PC-3 (cell line): ENCODE data around the gene MAP3K8. TPM values are rescaled to one million over a fixed set of nuclear protein-coding genes. Genes with fewer than 3 reads are reported as not detected.
A peak's percentile ranks its signal among the peaks of the same experiment; 100 is the strongest.

Experiments
- ATAC-seq: fragments of 200-7000 bp; cut with Tn5 transposase; 2 replicates; pipeline ENCODE4 v1.9.1; 2020; ENCODE audit warnings: mild to moderate bottlenecking, moderate library complexity
- BruUV-seq: library from RNA; stranded (reverse); fragments of 400-500 nt; replicated peaks from 2 replicates; lab custom pipeline; 2021; lab: Mats Ljungman, UMichigan
- CTCF ChIA-PET: fragments of 300-600 bp; sonication (Branson Sonifier 250); formaldehyde crosslinking; loops from one replicate; lab custom pipeline; 2022; ENCODE audit warnings: antibody characterized with exemption; lab: Charles Lee
- POLR2A ChIA-PET: fragments of 300-600 bp; sonication (Branson Sonifier 250); formaldehyde crosslinking; loops from one replicate; lab custom pipeline; 2022; ENCODE audit warnings: antibody characterized with exemption; ENCODE audit not compliant: unreplicated experiment; lab: Charles Lee
- DNase-seq: peaks from one replicate; pipeline ENCODE4 v3.0.0-alpha.2; 2015
- H2AFZ ChIP-seq: fragments of 300-600 bp; sonication (generic); 2 replicates; pipeline ENCODE4 v1.6.0; 2016; ENCODE audit warnings: antibody characterized with exemption, low read length
- H3F3A ChIP-seq: fragments of 300-600 bp; sonication (generic); one replicate; pipeline ENCODE4 v1.6.0; 2017; ENCODE audit warnings: antibody characterized with exemption, low read length, control low read depth, mild to moderate bottlenecking; ENCODE audit not compliant: unreplicated experiment
- H3K27ac ChIP-seq: fragments of 300-600 bp; sonication (generic); 2 replicates; pipeline ENCODE4 v1.5.1; 2016; ENCODE audit warnings: mild to moderate bottlenecking, low read length
- H3K27me3 ChIP-seq: fragments of 300-600 bp; sonication (generic); 2 replicates; pipeline ENCODE4 v1.6.1; 2016; ENCODE audit warnings: low read length, mixed read lengths
- H3K36me3 ChIP-seq: fragments of 300-600 bp; sonication (generic); 2 replicates; pipeline ENCODE4 v1.6.1; 2016; ENCODE audit warnings: low read depth, mixed run types, low read length, mixed read lengths
- H3K4me1 ChIP-seq: fragments of 300-600 bp; sonication (generic); 2 replicates; pipeline ENCODE4 v1.5.1; 2016; ENCODE audit warnings: low read length; ENCODE audit not compliant: insufficient read depth
- H3K4me2 ChIP-seq: fragments of 300-600 bp; sonication (generic); 2 replicates; pipeline ENCODE4 v1.6.0; 2016; ENCODE audit warnings: low read length
- H3K4me3 ChIP-seq: fragments of 300-600 bp; sonication (generic); 2 replicates; pipeline ENCODE4 v1.5.1; 2016; ENCODE audit warnings: mild to moderate bottlenecking, low read length, mixed read lengths
- H3K79me2 ChIP-seq: fragments of 300-600 bp; sonication (generic); 2 replicates; pipeline ENCODE4 v1.6.1; 2017; ENCODE audit warnings: low read length, mixed read lengths
- H3K9ac ChIP-seq: fragments of 300-600 bp; sonication (generic); 2 replicates; pipeline ENCODE4 v1.6.0; 2016; ENCODE audit warnings: mild to moderate bottlenecking, low read length
- H3K9me2 ChIP-seq: fragments of 300-600 bp; sonication (generic); replicated peaks from 2 replicates; pipeline ENCODE4 v1.6.1; 2016; ENCODE audit warnings: mixed run types, low read length, mixed read lengths
- H3K9me3 ChIP-seq: fragments of 300-600 bp; sonication (generic); 2 replicates; pipeline ENCODE4 v1.6.1; 2016; ENCODE audit warnings: low read length, mixed read lengths
- H4K20me1 ChIP-seq: fragments of 300-600 bp; sonication (generic); 2 replicates; pipeline ENCODE4 v1.6.1; 2016; ENCODE audit warnings: low read length, mixed read lengths
- EZH2 ChIP-seq: fragments of 300-600 bp; sonication (generic); IDR thresholded peaks from one replicate; pipeline ENCODE4 v1.6.1; 2017; ENCODE audit warnings: antibody characterized with exemption, mild to moderate bottlenecking, low read length; ENCODE audit not compliant: unreplicated experiment
- EZH2phosphoT487 ChIP-seq: fragments of 300-600 bp; sonication (generic); IDR thresholded peaks from 2 replicates; pipeline ENCODE4 v1.6.1; 2018; ENCODE audit warnings: mild to moderate bottlenecking, antibody characterized with exemption, low read length, borderline replicate concordance
- intact Hi-C: fragments of 100-400 bp; cut with micrococcal nuclease; formaldehyde crosslinking; loops from 2 replicates; pipeline ENCODE4 v1.9.0; 2023
- total RNA-seq: library from RNA; depleted of rRNA; stranded (reverse); fragments of >200 nt; gene quantifications from 2 replicates; pipeline ENCODE4 v1.2.3, GENCODE V29; 2014
- TF ChIP-seq, protein P1 (sequence below): fragments of 300-600 bp; sonication (generic); conservative IDR thresholded peaks from 2 replicates; pipeline ENCODE4 v1.5.1; 2017; ENCODE audit warnings: antibody characterized with exemption, low read depth, mild to moderate bottlenecking, low read length

Gene MAP3K8
- total RNA-seq, 1 experiment from 2014 or later, result 6.5 TPM

DNA sequence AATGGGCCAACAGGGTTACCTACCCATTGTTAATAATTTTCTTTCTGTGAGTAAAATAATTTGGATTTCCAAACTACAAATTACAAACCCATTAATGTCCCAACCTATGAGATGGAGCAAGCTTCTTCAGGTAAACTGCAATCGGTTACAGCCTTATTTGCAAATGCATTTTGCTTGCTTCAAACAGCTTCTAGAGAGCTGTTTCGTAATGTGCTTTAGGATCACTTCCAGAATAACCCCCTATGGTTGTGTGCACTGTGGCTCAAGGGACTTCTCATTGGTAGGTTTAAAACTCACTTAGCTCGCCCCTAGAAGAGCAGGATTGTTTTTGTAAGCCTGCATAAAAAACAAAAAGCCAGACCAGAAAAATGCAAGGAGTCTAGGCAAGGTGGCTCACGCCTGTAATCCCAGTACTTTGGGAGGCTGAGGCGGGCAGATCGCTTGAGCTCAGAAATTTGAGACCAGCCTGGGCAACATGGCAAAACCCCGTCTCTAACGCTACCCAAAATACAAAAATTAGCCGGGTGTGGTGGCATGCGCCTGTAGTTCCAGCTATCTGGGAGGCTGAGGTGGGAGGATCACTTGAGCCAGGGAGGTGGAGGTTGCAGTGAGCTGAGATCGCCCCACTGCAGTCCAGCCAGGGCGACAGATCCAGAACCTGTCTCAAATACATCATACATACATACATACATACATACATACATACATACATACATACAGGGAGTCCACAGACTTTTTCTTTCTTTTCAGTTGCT is 3.3 kb upstream of the MAP3K8 start:
- peak overlapping the region; percentile 53; the same call in 1 of the 2 replicates for H3K4me2 ChIP-seq
- intact Hi-C loops, result no loop called here
- H3K9ac ChIP-seq, result peak overlapping the region; percentile 22; the same call in 1 of the 2 replicates
- H3K9me2 ChIP-seq, result no peaks in the 10 kb centered on the region
- H2AFZ ChIP-seq, result no peak overlapping the region
- H3K79me2 ChIP-seq, result peaks cover 16% of the 10 kb centered on the region
- no peak for DNase-seq
- H3K4me1 ChIP-seq, result peaks cover 12% of the 10 kb centered on the region
- H3F3A ChIP-seq, result no peaks in the 10 kb centered on the region
- H4K20me1 ChIP-seq, result 0 out of 2 replicates have a peak, but pooled peaks cover 8% of the 10 kb centered on the region
- no peaks in the 10 kb centered on the region for H3K36me3 ChIP-seq
- CTCF ChIA-PET, result interaction anchor here (0.6 kb wide), 2 partner anchors 151 to 971 kb away, joined by 4 to 9 read pairs; no protein-coding TSS in a partner anchor
- POLR2A ChIA-PET, result interaction anchor here (0.6 kb wide), 2 partner anchors 8 to 709 kb away, joined by 5 to 14 read pairs; no protein-coding TSS in a partner anchor
- no peak for ATAC-seq
- peak overlapping the region; percentile 51 for H3K27ac ChIP-seq
- TF ChIP-seq, protein P1, sequence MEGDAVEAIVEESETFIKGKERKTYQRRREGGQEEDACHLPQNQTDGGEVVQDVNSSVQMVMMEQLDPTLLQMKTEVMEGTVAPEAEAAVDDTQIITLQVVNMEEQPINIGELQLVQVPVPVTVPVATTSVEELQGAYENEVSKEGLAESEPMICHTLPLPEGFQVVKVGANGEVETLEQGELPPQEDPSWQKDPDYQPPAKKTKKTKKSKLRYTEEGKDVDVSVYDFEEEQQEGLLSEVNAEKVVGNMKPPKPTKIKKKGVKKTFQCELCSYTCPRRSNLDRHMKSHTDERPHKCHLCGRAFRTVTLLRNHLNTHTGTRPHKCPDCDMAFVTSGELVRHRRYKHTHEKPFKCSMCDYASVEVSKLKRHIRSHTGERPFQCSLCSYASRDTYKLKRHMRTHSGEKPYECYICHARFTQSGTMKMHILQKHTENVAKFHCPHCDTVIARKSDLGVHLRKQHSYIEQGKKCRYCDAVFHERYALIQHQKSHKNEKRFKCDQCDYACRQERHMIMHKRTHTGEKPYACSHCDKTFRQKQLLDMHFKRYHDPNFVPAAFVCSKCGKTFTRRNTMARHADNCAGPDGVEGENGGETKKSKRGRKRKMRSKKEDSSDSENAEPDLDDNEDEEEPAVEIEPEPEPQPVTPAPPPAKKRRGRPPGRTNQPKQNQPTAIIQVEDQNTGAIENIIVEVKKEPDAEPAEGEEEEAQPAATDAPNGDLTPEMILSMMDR, result no peak
- TF ChIP-seq EZH2phosphoT487, result no peak
- no peak for TF ChIP-seq EZH2
- no peak overlapping the region for H3K4me3 ChIP-seq
- no peaks in the 10 kb centered on the region for H3K9me3 ChIP-seq
- no TSS peak for BruUV-seq
- no peaks in the 10 kb centered on the region for H3K27me3 ChIP-seq

DNA sequence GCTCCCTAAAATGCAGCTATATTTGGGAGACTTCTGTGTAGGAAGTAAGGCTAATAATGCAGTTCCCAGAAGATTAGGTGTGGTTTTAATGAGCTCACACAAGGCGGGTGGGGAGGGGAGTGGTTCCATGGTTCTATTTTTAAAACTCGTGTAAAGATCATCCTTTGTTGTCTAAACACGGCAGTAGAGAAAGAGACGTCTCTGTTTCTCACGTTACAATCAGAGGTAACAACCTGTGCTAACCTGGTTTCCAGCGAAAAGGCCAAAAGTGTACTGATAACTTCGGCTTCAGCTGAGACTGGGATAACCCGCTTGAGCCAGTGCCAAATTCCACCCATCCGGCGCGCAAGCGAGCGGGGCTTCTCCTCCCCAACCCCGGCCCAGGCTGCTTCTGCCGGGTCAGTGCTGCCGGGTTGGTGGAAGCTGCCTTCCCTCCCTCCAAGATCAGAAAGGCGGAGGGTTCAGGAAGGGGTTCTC is 2.5 kb upstream of the MAP3K8 start:
- no peaks in the 10 kb centered on the region for H3K9me3 ChIP-seq
- peak overlapping the region; percentile 61 for H3K27ac ChIP-seq
- no peak for TF ChIP-seq EZH2
- TF ChIP-seq, protein P1, result no peak
- TF ChIP-seq EZH2phosphoT487, result no peak
- intact Hi-C loops, result no loop called here
- no peaks in the 10 kb centered on the region for H3K9me2 ChIP-seq
- no peak for ATAC-seq
- BruUV-seq, result no TSS peak
- H3K36me3 ChIP-seq, result no peaks in the 10 kb centered on the region
- peaks cover 24% of the 10 kb centered on the region for H3K79me2 ChIP-seq
- no peak for DNase-seq
- peak overlapping the region; percentile 53 for H3K4me2 ChIP-seq
- no peak overlapping the region for H2AFZ ChIP-seq
- H3K4me3 ChIP-seq, result no peak overlapping the region
- peaks cover 20% of the 10 kb centered on the region for H3K4me1 ChIP-seq
- POLR2A ChIA-PET, result interaction anchor here (0.6 kb wide), 3 partner anchors 7 to 710 kb away, joined by 3 to 14 read pairs (median 5); no protein-coding TSS in a partner anchor
- H4K20me1 ChIP-seq, result 0 out of 2 replicates have a peak, but pooled peaks cover 8% of the 10 kb centered on the region
- H3F3A ChIP-seq, result no peaks in the 10 kb centered on the region
- no peaks in the 10 kb centered on the region for H3K27me3 ChIP-seq
- peak overlapping the region; percentile 22 for H3K9ac ChIP-seq
- CTCF ChIA-PET, result interaction anchor here (0.6 kb wide), 2 partner anchors 150 to 970 kb away, joined by 4 to 9 read pairs; no protein-coding TSS in a partner anchor
